HepG2 (cell line): ENCODE data around the gene ABHD2. TPM values are rescaled to one million over a fixed set of nuclear protein-coding genes. Genes with fewer than 3 reads are reported as not detected.

Experiments used
- ATAC-seq: fragments of 200-7000 bp; cut with Tn5 transposase; 3 replicates; pipeline ENCODE4 v1.9.1; 2020; ENCODE audit warnings: mild to moderate bottlenecking, moderate library complexity
- BruUV-seq: library from RNA; stranded (reverse); fragments of 400-500 nt; replicated peaks from 2 replicates; lab custom pipeline; 2021; lab: Mats Ljungman, UMichigan
- CTCF ChIA-PET: fragments of 300-600 bp; formaldehyde crosslinking; extraction: SDS; loops from one replicate; lab custom pipeline; 2021; ENCODE audit warnings: low total read pairs, inconsistent platforms, low intra/inter-chr PET ratio; lab: Yijun Ruan, JAX
- POLR2A ChIA-PET: fragments of 350-600 bp; sonication (Branson Sonifier 250); formaldehyde crosslinking; loops from one replicate; lab custom pipeline; 2020; ENCODE audit warnings: antibody characterized with exemption, inconsistent platforms; lab: Yijun Ruan, JAX
- DNase-seq: peaks from one replicate; pipeline ENCODE4 v3.0.0-alpha.2; 2015; ENCODE audit warnings: low spot score
- FAIRE-seq: peaks from 3 replicates; lab custom pipeline; 2011; peaks lifted over from hg19 to GRCh38; lab: Jason Lieb, UNC
- H2AFZ ChIP-seq: one replicate; pipeline ENCODE4 v1.6.1; 2011; ENCODE audit warnings: low read length, inconsistent platforms
- H3K27ac ChIP-seq: fragments of 300-600 bp; 3 replicates; pipeline ENCODE4 v1.8.0; 2011; ENCODE audit warnings: mixed run types, mild to moderate bottlenecking, mixed read lengths, low read length, inconsistent platforms; ENCODE audit not compliant: insufficient read depth; ENCODE audit errors: extremely low read length
- H3K27me3 ChIP-seq, 2 experiments: fragments of 200-600 bp in 1 of 2; 2 replicates in 1 of 2; 3 replicates in 1 of 2; pipeline versions ENCODE4 v1.6.0 to v1.8.0; 2011; ENCODE audit warnings: low read length in 2 of 2, mild to moderate bottlenecking in 2 of 2, moderate library complexity in 2 of 2, inconsistent platforms in 1 of 2; ENCODE audit not compliant: insufficient read depth in 2 of 2, control insufficient read depth in 1 of 2
- H3K36me3 ChIP-seq, 2 experiments: fragments of 200-600 bp in 1 of 2; replicated peaks in 1 of 2; 2 replicates in 1 of 2; 3 replicates in 1 of 2; pipeline versions ENCODE4 v1.5.1 to v1.8.0; 2011; ENCODE audit warnings: low read length in 2 of 2, inconsistent platforms in 1 of 2; ENCODE audit not compliant: insufficient read depth in 2 of 2, control insufficient read depth in 1 of 2
- H3K4me1 ChIP-seq: 2 replicates; pipeline ENCODE4 v1.5.1; 2012; ENCODE audit warnings: low read length, inconsistent platforms; ENCODE audit not compliant: insufficient read depth
- H3K4me2 ChIP-seq: 2 replicates; pipeline ENCODE4 v1.6.0; 2011; ENCODE audit warnings: low read depth, low read length, inconsistent platforms
- H3K4me3 ChIP-seq, 3 experiments: fragments of 200-600 bp in 1 of 3; sonication (generic), shearing (Covaris generic) in 1 of 3; replicated peaks in 1 of 3; 2 replicates each; pipeline ENCODE4 v1.5.1; 2011 to 2016; ENCODE audit warnings: low read length in 3 of 3, inconsistent platforms in 2 of 3, low read depth in 2 of 3, mild to moderate bottlenecking in 2 of 3, control low read depth in 1 of 3, mixed read lengths in 1 of 3; ENCODE audit not compliant: insufficient read depth in 1 of 3
- H3K79me2 ChIP-seq: one replicate; pipeline ENCODE4 v1.6.1; 2011; ENCODE audit warnings: low read length, inconsistent platforms; ENCODE audit not compliant: insufficient read depth
- H3K9ac ChIP-seq: 2 replicates; pipeline ENCODE4 v1.6.0; 2011; ENCODE audit warnings: mild to moderate bottlenecking, low read depth, low read length, inconsistent platforms; ENCODE audit not compliant: insufficient read depth
- H3K9me3 ChIP-seq: 2 replicates; pipeline ENCODE4 v1.5.1; 2012; ENCODE audit warnings: mild to moderate bottlenecking, low read length
- H4K20me1 ChIP-seq: 2 replicates; pipeline ENCODE4 v1.6.0; 2011; ENCODE audit warnings: inconsistent platforms, mild to moderate bottlenecking, low read length, moderate library complexity; ENCODE audit not compliant: insufficient read depth
- EP300 ChIP-seq, 3 experiments: sonication (generic) in 1 of 3; formaldehyde crosslinking in 1 of 3; IDR thresholded peaks; 2 replicates each; pipeline versions ENCODE4 v1.5.1 to v1.6.1; 2011 to 2020; ENCODE audit warnings: low read depth in 2 of 3, low read length in 2 of 3, borderline replicate concordance in 1 of 3, improper control_type of control experiment in 1 of 3, mild to moderate bottlenecking in 1 of 3, missing genetic modification reagents in 1 of 3, moderate library complexity in 1 of 3
- RELA ChIP-seq: sonication (generic); formaldehyde crosslinking; IDR thresholded peaks from 2 replicates; pipeline ENCODE4 v1.4.0; 2020; ENCODE audit warnings: missing genetic modification reagents
- SMARCE1 ChIP-seq: fragments of 450-650 bp; IDR thresholded peaks from 2 replicates; pipeline ENCODE4 v1.6.1; 2017; ENCODE audit warnings: borderline replicate concordance
- ZNF3 ChIP-seq: IDR thresholded peaks from 2 replicates; pipeline ENCODE4 v1.7.0; 2017; ENCODE audit warnings: inconsistent platforms
- ZNF615 ChIP-seq: sonication (generic); formaldehyde crosslinking; IDR thresholded peaks from 2 replicates; pipeline ENCODE4 v1.5.0; 2020; ENCODE audit warnings: mild to moderate bottlenecking, missing genetic modification reagents, borderline replicate concordance
- ZNF687 ChIP-seq: sonication (generic); formaldehyde crosslinking; IDR thresholded peaks from 2 replicates; pipeline ENCODE4 v1.5.1; 2020; ENCODE audit warnings: mild to moderate bottlenecking, missing genetic modification reagents, moderate library complexity
- ZNF800 ChIP-seq: sonication (generic); formaldehyde crosslinking; IDR thresholded peaks from 2 replicates; pipeline ENCODE4 v1.4.0; 2020; ENCODE audit warnings: missing genetic modification reagents
- WGBS: methylation state at CpG from one replicate; pipeline ENCODE4 v1.1.6; 2017; ENCODE audit warnings: low lambda C conversion rate; 5-methylcytosine and 5-hydroxymethylcytosine counted together
- in situ Hi-C: cut with HindIII; loops from 2 replicates; pipeline ENCODE4 v1.10.0; 2017; ENCODE audit warnings: low pct_unique_long_range_greater_than_20kb; ENCODE audit not compliant: extremely low pct_ligation_motif_present
- intact Hi-C: fragments of 100-400 bp; cut with micrococcal nuclease; formaldehyde crosslinking; loops from one replicate; pipeline ENCODE4 v1.10.0; 2022; ENCODE audit not compliant: unreplicated experiment
- polyA plus RNA-seq, 8 experiments: library from polyadenylated mRNA; depleted of rRNA in 3 of 8; stranded (reverse) in 7 of 8; unstranded in 1 of 8; fragments of >200 nt; fragmentation: Illumina TruSeq in 4 of 8; extraction: Trizol in 4 of 8; gene quantifications; 2 replicates each; pipeline versions ENCODE4 v1.2.1 to v1.2.3, GENCODE V29; 2011 to 2016; ENCODE audit warnings: low read depth in 4 of 8, missing spikeins in 1 of 8, mixed read lengths in 1 of 8; ENCODE audit not compliant: insufficient read depth in 1 of 8
- total RNA-seq, 5 experiments: library from RNA; depleted of rRNA; stranded (reverse); fragments of >200 nt; fragmentation: Illumina TruSeq; extraction: Trizol; gene quantifications; 2 replicates each; pipeline ENCODE4 v1.2.3, GENCODE V29; 2016; ENCODE audit warnings: low read depth in 1 of 5

Gene ABHD2
- total and polyA plus RNA-seq, 2 of the 13 experiments (the other 11 are each of a cell fraction or from before 2014, with no cell fraction given), result 14.8 to 22.4 TPM

- no peak overlapping the region for H3K27ac ChIP-seq
These were observed 61.3 kb downstream of the ABHD2 start for GRCh38 chr15:89149501-89150101.

More at GRCh38 chr15:89149501-89150101, 61.3 kb downstream of the ABHD2 start:
- WGBS, result 97% methylated on average over 7 of the region's 7 CpGs
- Histone ChIP-seq H4K20me1 (no peaks in the 10 kb centered on the region), H2AFZ (no peak overlapping the region), H3K36me3 (peaks cover 10 to 29% of the 10 kb centered on the region in 2 experiments), H3K27me3 (no peaks in the 10 kb centered on the region), H3K4me3 (no peak overlapping the region), H3K4me2 (no peak overlapping the region), H3K9ac (no peak overlapping the region), H3K79me2 (no peaks in the 10 kb centered on the region), H3K4me1 (peaks cover 23% of the 10 kb centered on the region), H3K9me3 (no peaks in the 10 kb centered on the region)
- in situ Hi-C loops, result no loop called here
- POLR2A ChIA-PET, result interaction anchor here (0.8 to 1.2 kb wide), 2 partner anchors 9 to 15 kb away, joined by 3 read pairs; no protein-coding TSS in a partner anchor
- FAIRE-seq (no peak), DNase-seq (no peak), ATAC-seq (no peak)
- intact Hi-C loops, result no loop called here
- TF ChIP-seq ZNF800 (CRISPR knock-in tag) (no peak), ZNF687 (no peak), EP300 (IDR thresholded peaks at IDR 0.05; ENCODE audit: low read depth in 2 of 2, low read length in 2 of 2) (no peak), EP300 (CRISPR knock-in tag; IDR thresholded peaks at IDR 0.05; ENCODE audit: borderline replicate concordance) (no peak), SMARCE1 (no peak), ZNF3 (CRISPR knock-in tag) (no peak), RELA (no peak), ZNF615 (CRISPR knock-in tag) (no peak)
- no TSS peak for BruUV-seq
- CTCF ChIA-PET, result no interaction called here
